Stimulated activated CD4-positive, alpha-beta T cell treated with anti-CD3 and anti-CD28 coated beads, Interleukin-2, amount 100 ng/mL, for 24 hours (primary cell): ENCODE measurements around the gene GPBAR1.

ENCODE experiments used
- DNase-seq, 2 donors: peaks; one replicate each; pipeline ENCODE4 v3.0.0-alpha.2; 2020

Gene GPBAR1

DNA sequence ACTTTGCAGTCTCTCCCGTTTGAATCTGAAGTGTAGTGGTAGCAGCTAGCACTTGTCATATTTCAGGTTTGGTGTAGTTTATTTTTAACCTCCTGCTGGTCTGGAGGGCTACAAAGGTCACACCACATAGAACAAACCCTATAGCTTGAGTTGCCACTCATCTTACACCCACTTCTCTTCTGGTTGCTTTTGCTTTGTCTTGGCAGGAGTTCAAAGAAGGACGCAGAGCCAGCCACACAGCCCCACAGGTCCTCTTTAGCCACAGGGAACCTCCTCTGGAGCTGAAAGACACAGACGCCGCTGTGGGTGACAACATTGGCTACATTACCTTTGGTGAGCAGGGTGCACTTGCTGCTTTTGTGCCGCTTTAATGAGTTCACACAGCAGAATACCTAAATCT lies 15.6 kb upstream of the GPBAR1 start:
- no peak for DNase-seq

DNA sequence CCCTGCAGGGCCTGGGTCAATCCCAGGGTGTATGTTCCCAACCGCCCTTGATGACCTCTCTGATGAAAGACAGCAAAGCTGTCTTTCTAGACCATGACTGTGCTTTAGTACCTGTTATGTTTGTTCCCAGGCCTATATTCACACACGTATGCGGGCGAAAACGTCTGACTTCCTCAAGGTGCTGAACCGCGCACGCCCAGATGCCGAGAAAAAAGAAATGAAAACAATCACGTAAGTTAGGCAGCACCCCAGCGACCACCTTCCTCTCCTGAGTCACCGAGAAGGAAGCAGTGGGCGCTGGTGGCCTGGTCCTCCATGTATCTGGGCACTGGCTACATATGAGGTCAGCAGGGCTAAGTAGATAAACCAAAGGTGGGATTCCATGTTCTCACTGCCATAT lies 11.1 kb upstream of the GPBAR1 start:
- no peak for DNase-seq

DNA sequence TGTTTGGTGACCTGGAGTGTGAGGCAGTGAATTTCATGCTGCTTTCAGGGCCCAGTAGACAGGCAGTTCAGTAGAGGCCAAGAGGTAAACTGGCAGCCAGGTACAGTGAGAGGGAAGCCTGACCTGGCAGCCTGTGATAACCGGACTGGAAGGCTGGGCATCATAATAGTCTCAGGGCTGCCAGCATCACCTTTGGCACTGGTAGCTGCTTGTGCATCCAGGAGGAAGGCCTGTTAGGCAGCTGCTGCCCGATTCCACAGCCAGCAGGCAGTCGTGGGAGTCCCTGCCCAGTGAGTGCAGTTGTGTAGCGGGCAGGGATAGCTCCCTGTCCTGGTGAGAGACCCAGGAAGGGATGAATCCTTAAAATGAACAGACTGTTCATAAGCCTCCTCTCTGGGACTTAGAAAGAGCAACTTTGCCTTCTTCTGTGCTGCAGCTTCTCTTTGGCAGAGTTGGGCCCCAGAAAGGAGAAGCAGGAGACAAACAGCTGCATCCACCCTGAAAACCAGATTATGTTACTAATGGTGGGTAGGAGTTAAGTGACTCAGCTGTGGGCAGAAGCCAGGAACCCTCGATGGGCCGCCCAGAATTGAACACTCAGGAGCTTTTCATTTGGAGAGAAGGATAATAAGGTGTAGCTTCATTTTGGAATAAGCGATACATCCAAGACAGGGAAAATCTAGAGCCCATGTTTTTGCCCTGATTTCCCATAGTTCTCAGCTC lies 8.1 kb upstream of the GPBAR1 start:
- no peak for DNase-seq

DNA sequence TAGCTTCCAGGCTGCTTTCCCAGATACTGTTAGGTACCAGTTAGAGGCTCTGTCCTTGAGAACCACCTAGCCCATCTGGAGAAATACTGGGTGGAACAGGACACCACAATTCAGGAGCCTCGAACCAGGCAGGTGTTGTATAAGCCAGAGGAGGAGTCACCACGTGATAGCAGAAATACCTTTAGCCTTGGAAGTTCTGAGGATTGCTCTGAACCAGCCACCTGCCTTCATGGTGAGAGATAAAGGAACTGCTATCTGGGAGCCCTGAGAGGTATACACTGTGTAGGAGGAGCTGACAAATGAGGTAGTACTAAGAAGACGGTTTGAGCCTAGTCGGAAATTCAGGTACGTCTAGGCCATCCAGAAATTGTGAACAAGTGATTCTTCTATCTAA lies 7.6 kb upstream of the GPBAR1 start:
- no peak for DNase-seq

DNA sequence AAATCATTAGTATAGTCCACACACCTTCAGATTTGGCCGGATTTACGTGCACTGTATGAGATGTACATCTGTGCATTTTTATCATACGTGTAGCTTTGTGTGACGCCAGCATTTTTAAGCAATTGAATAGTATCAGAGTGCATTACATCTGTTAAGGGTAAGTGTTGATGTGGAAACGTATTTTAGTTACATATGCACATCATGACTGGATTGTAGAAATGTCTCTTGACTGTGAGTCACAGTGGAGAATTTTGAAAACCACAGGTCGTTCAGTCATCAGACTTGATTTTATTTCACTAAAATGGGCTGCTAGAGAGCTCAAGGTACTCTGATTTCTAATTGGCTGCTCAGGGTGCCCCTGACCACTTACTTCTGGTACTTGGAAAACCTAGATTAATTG lies 5.4 kb upstream of the GPBAR1 start:
- DNase-seq = no peak

DNA sequence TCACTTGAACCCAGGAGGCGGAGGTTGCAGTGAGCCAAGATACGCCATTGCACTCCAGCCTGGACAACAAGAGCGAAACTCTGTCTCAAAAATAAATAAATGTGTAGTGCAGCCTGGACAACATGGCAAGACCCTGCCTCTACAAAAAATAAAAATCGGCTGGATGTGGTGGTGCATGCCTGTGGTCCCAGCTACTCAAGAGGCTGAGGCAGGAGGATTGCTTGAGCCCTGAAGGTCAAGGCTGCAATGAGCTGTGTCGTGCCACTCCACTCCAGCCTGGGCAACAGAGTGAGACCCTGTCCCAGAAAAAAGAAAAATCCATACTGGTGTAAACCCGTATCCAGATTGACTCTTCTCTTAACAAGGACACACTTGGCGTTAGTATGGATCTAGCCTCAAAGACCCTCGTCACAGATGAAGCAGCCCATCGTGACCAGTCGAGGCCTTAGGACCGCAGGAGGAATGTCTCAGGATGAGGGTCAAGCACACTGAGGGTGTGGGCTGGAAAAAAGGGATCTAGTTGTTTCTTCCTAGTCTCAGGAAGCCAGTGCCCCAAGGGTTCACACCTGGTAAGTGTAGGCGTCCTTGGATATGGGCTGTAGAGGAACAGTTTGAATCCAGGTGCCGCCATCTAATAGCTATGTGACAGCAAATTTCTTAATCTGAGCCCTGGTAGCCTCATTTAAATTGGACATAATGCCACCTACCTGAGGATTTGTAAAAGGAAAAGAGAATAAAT lies 4.0 kb upstream of the GPBAR1 start:
- no peak for DNase-seq

DNA sequence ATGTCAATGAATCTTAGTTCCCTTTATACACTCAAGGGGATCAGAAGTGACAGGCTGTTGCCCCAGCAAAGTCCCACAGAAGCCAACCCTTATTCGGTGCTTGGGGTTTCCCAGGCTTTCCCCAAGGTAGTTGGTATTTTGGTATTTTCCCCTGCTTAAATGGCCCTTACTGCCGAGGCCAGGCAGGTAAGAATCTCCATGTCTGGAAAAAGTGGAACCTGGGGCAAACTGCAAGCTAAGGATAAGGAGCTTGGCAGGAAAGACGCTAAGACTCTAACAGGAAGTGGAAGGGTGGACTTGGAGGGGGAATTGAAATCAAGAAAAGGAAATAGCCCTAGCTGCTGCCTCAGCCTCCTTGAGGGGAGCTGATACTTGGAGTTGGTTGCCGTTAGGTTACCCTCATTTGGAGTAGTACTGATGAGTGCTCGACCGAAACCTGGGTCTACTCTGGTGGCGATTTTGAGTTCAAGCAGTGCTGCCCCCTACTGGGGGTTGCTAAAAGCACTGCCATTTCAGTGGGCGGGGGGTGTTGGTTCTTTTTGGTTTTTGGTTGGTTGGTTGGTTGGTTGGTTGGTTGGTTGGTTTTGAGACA lies 3.3 kb upstream of the GPBAR1 start:
- DNase-seq = peak; percentile 74 to 75

DNA sequence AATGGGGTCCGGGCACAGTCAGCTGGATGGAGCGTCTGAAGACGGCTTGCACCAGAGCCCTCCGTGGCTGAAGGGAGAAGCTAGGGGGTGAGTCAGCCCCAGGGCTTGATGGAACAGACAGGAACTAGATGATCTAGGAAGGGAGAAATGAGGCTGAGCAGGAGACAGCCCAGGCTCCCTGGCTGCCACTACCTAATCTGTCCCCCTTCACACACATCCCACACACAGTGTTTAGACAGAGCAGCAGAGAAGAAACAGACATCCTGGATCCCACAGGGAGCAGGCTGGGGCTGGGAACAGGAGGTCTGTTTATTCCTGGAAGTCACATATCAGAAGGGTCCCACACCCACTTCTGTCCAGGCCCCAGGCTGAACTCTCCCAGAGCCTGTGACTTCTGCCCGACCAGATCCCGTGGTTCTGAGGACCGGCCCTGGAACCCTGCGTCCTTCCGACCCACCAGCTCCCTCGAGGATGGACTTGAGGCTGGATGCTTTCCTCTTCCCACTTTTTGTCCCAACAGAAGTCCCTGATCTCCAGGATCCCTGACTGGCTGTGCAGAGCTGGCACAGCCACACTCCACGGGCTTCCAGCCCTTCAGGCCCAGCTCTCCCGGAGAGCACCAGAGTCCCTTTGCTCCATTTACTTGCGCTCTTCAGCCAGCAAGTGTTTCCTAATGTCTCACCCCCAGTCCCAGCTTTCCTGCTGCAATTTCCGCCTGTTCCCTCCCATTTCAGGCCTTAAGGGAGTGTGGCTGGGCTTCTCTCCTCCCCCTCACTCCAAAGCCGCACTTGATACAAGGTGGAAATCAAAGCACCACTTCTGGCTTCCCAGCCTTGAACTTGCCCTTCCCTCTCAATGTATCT lies 1.5 kb upstream of the GPBAR1 start:
- no peak for DNase-seq

DNA sequence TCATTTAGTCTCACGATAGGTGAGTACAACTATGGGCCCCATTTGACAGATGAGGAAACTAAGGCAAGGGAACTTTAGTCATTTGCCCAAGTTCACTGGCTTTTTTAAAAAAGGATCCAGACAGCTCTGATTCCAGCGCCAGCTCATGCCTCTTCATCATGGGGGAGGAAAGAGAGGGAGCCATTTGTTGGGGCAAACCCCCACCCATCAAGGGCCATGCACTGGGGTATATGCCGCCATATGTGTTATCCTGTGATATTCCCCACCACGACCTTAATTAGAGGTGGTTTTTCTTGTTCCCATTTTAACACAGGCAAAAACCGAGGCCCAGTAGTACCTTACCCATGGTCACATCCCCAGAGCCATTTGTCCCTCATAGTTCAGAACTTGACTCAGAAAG lies 649 bp upstream of the GPBAR1 start:
- no peak for DNase-seq

DNA sequence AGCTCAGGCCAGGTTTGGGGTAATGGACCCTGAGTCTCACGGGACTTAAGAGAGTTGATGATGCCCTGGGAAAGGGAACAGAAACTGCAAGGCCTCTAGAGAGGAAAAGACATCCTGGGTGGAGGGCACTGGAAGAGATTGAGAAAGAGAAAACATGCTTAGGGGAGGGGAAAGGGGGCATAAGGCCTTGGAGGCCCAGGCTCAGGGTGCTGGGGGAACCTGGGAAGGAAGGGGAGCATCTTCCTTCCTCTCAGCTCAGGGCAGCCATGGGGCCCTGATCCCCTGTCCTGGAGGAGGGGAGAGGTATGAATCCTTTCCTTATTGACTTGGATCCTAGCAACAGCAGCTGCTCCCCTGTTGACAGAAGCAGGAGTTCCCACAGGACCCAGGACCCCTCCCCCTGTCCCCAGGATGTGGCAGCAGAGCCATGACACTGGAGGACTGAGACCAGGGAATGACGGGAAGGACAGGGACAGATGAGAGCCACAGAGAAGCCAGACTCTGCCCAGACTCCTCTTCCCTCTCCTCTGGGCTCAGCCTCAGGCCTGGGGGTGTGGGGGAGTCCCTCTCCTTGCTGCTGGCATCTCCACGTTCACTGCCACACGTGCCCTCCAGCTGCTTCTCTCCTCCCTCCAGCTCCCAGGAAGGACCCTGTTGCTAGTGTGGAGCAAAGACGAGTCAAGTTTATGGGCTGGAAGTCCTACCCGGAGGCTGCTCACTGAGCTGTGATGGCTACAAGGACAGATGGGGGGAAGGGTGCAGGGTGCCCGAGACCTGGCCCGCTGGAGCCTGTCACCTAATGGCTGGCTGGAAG lies 815 bp downstream of the GPBAR1 start:
- no peak for DNase-seq

DNA sequence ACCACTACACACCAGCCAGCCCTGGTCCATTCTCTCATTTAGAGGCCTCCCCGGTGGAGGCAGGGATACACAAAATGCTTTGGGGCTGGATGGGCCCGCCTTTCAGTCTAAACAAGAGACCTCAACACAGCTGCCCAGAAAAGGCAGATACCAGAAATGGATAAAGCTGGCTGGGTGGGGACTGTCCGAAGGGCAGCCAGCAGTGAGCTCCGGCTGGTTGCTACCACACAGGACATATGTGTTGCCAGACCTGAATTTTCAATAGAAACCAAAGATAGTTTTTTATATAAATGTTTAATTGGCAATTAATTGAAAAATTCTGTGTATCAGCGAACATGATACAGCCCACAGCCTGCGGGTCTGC lies 1.4 kb downstream of the GPBAR1 start:
- DNase-seq = no peak

DNA sequence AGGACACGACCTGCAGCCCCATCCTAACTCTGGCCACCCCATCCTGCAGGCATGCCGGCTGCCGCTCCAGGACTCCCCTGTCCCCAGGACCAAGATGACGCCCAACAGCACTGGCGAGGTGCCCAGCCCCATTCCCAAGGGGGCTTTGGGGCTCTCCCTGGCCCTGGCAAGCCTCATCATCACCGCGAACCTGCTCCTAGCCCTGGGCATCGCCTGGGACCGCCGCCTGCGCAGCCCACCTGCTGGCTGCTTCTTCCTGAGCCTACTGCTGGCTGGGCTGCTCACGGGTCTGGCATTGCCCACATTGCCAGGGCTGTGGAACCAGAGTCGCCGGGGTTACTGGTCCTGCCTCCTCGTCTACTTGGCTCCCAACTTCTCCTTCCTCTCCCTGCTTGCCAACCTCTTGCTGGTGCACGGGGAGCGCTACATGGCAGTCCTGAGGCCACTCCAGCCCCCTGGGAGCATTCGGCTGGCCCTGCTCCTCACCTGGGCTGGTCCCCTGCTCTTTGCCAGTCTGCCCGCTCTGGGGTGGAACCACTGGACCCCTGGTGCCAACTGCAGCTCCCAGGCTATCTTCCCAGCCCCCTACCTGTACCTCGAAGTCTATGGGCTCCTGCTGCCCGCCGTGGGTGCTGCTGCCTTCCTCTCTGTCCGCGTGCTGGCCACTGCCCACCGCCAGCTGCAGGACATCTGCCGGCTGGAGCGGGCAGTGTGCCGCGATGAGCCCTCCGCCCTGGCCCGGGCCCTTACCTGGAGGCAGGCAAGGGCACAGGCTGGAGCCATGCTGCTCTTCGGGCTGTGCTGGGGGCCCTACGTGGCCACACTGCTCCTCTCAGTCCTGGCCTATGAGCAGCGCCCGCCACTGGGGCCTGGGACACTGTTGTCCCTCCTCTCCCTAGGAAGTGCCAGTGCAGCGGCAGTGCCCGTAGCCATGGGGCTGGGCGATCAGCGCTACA lies 2.1 kb downstream of the GPBAR1 start:
- DNase-seq = no peak

DNA sequence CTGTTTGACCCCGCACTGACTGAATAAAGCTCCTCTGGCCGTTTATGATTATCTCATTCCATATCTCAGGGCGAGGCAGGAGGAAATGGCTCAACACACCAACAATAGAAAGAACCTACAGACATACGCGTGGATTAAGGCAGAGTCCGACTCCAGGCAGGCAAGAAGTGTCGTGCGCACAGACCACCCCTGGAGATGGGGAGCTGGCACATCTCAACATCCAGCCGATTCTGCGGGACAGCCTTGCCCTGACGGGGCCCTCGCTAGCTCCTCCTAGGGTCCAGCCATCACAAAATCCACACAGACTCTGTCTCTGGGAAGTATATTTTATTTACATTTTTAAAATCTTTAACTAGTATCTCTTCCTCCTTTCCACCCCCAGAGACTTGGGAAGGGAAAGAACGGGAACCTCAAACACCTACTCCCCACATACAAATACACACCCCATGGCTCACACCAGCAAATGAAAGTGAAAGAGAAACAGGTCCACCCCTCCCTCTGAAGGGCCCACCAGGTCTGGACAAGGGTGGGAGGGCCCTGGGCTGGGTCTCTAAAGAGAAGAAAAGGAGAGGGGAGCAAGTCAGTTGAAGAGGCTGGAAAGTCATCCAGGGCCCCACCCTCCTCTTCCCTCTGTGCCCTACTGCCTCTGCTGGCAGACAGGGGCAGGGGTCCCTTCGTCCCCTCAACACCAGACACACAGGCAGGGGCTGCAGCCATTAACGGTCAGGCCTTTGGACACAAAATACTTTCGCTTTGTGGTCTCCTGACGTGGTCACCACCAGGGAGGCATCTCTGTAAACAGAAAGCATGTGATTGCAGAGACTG lies 3.2 kb downstream of the GPBAR1 start:
- no peak for DNase-seq

DNA sequence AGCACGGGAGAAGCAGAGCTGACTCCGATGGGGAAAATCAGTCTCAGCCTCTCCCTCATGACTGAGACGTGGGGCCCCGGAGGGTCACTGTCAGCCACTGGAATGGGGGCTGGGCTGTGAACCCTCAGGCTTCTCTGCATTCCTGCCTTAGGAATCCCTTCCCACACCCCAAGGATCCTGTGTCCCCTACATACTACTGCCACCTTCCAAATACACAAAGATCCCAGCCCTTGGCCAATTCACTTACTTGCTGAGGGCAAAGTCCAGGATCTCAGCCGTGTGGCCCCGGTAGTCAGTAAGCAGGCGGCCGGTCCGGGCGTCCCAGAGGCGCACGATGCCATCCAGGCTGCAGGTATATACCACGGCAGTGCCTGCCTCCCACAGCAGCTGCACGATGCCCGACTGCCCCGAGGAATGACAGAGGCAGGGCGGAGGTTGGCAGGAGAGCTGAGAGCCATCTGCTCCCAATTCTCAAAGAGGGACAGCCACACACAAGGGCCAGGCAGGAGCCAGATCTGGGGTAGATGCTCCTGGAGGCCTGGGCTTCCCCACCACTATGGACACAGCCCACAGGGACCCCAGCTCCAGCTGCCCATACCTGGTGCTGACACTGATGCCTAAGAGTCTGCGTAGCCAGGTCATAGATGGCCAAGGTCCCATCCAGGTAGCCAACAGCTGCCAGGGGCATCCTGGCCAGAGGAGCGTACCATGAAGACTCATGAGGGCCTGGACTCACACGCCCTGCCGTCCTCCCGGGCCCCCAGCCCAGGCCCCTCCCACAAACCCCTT lies 4.2 kb downstream of the GPBAR1 start:
- DNase-seq = no peak

DNA sequence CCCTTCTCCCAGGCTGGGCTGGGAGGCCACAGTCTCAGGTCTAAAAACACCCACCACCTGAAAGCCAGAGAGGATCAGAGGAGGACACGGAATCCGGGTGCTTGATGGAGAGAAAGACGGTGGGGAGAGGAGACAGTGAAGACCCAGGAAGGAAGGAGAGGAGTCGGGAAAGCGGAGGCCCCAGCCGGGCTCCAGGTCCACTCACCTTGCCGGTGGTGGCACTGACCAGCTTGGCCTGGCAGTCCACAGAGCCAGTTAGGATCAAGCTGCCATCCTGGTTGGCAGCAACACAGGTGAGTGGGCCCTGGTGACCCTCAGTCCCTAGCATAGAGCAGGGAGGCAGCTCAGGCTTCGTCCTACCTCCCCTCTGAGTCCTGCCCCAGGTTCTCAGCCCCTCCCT lies 4.8 kb downstream of the GPBAR1 start:
- no peak for DNase-seq

DNA sequence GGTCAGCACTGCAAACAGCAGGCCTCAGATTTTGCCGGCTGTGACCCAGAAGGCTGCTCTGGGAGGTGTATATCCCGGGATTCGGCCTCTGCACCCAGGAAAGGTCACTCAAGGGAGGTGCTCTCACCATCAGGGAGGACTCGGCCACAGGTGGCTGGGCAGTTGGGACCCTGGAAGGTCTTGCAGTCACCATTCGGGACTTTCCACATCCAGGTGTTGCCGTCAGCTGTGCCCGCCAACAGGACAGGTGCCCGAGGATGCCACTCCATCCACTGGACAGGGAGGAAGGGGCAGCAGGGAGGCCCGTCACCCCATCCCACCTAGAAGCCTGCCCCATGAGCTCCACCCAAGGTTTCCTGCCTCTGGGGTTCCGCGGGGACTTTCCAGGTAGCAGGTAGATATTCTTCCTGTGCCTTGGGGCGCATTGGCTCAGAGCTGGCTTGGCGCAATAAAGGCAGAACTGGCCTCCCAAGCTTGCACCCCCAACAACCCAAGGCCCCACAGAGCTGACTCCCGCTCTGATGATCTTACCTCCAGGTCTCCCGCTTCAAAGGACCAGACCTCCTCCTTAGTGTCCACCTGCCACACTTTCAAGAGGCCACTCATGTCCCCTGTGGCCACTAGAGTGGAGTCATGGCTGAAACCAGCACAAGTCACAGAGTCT lies 5.6 kb downstream of the GPBAR1 start:
- no peak for DNase-seq

DNA sequence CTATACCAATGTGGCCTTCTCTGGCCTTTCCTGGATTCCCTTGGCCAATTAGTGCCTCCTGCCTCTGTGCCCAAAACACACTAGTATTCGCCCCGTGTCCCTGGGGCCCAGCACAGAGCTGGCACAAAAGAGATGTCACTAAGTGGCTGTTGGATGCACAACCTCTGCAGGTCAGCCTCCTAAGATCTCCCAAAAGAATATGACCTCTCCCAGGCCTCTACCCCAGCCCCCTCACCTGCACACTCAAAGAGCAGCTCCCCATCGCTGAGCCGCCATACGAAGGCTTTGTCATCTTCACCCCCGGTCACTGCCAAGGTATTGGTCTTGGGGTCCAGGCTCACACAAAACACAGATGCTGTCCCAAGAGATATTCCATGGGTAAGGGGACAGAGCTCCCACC lies 6.4 kb downstream of the GPBAR1 start:
- no peak for DNase-seq

DNA sequence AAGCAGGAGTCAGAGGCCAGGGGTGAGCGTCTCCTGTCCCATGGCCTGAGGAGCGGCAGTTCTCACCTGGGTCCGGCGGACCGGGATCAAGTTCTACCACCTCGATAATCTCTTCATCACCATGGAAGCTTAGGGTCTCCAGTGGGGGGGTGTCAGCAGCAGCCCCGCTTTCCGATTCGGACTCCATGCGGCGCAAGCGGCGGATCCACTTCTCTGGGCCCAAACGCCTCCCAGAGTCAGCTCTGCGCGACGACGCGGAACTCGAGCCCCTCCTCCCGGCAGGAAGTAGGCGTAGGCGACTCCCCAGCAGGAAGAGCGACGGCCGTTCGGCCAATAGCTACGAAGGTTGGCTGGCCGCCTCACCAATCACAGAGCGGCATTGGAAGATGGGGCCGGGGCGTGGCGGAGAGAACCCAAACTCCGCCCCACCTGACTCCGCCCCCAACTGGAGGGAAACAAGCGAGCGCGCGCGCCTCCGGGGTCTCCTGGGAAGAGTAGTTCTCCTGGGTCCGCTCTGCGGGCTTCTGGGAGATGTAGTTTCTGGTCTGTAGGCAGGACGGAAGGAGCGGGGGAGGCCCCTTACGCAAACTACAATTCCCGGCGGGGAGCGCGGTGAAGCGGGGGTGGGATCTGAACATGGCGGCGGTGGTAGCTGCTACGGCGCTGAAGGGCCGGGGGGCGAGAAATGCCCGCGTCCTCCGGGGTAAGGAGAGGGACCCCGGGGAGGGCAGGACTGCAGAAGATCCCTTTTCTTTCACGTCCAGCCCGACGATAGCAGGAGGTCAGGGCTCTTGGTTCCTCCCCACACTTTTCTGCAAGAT lies 9.3 kb downstream of the GPBAR1 start, which contains the start of the genes AAMP and PNKD:
TSS of gene AAMP (minus strand) at position 238 of the 821 bp plus-strand sequence. CDS start at position 187, 51 bp downstream.
TSS of gene PNKD (plus strand) at position 620 of the 821 bp plus-strand sequence. CDS start at position 637, 17 bp downstream.
- DNase-seq = peak; percentile 100
